Heart left ventricle (tissue), 13 donors: ENCODE measurements around the gene RBMS1.

ENCODE experiments used
- POLR2A ChIP-seq, 2 donors: fragments of 450-650 bp; IDR thresholded peaks; one replicate each; pipeline ENCODE4 v1.6.1; 2017; ENCODE audit warnings: antibody characterized with exemption in 2 of 2, mild to moderate bottlenecking in 2 of 2, moderate library complexity in 2 of 2
- TF ChIP-seq, protein P1 (sequence below), 12 donors: fragments of 200-600 bp; sonication (generic) in 4 of 12; IDR thresholded peaks; one replicate each; pipeline versions ENCODE4 v1.5.0 to v1.8.0; 2018 to 2022; ENCODE audit warnings: antibody characterized with exemption in 12 of 12, mild to moderate bottlenecking in 5 of 12
- donor health status: ischemic (EF 13 %, LVEDD 7.1; RV severe dilation, severe dysfunction).
- donor health status: DM: no; HTN: yes; CAD: no.
- donor health status: DM: no; HTN: no; CAD: no.
- donor health status: ischemic (EF 25% LVEDD 6.9; RV normal size, moderate dysfunction).
- donor health status: ischemic (EF 25% LVEDD 5.7; RV mildly dilated, moderate dysfunction).
- donor health status: ischemic (EF 35%, LVEDD 5.7; RV mildly dilated, moderate dysfunction).
- donor health status: nonischemic (EF 11% LVEDD 7.7; RV severe dilation, severe dysfunction).
- donor health status: DM: yes; HTN: yes; CAD: no.
- donor health status: PGD.
- donor health status: ischemic (EF 29% LVEDD 5.4; RV normal size, mild dysfunction).
- donor health status: nonischemic (EF 23%, LVEDD 6.1; RV moderate dilation, normal function).

DNA sequence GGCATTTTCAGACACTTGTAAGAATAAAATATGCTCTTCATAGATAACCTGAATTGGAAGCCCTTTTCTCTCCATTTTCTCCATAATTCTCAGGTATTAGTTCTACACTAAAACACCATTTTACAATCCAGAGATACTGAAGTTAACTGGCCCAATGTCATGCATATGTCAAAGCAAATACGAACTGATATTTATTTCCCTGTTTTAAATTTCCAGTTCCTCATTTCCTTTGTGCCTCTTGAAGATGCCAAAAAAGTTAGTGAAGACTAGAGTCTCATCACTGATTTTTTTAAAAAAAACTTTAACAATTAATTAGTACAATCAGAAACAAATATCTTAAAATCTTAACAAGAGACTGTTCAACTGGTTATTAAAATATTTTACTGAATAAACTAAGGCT, 240.7 kb downstream of the RBMS1 start:
- TF ChIP-seq, protein P1, sequence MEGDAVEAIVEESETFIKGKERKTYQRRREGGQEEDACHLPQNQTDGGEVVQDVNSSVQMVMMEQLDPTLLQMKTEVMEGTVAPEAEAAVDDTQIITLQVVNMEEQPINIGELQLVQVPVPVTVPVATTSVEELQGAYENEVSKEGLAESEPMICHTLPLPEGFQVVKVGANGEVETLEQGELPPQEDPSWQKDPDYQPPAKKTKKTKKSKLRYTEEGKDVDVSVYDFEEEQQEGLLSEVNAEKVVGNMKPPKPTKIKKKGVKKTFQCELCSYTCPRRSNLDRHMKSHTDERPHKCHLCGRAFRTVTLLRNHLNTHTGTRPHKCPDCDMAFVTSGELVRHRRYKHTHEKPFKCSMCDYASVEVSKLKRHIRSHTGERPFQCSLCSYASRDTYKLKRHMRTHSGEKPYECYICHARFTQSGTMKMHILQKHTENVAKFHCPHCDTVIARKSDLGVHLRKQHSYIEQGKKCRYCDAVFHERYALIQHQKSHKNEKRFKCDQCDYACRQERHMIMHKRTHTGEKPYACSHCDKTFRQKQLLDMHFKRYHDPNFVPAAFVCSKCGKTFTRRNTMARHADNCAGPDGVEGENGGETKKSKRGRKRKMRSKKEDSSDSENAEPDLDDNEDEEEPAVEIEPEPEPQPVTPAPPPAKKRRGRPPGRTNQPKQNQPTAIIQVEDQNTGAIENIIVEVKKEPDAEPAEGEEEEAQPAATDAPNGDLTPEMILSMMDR (IDR thresholded peaks at IDR 0.05), result no peak
- TF ChIP-seq POLR2A (IDR thresholded peaks at IDR 0.05), result no peak
